ENCODE results near the gene AGAP1. TPM values are rescaled to one million over a fixed set of nuclear protein-coding genes. Genes with fewer than 3 reads are reported as not detected.

Gene AGAP1
- polyA plus RNA-seq, 1 experiment, result 12.4 TPM

DNA sequence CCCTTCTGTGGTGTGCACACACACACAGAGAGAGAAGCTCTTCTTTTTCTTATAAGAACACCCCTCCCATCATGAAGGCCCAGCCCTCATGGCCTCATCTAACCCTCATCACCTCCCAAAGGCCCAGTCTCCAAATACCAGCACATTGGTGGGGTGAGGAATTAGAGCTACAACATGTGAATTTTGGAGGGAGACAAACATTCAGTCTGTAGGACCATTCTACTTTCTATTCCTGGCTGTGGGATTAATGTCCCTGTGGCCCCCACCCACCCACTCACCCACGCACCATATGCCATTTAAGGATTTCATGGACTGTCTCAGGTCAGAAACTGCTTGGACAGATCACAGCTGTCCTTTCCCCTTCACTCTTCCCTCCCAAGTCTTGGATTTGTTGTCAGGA lies 484.2 kb downstream of the AGAP1 start:
- no peaks in the 10 kb centered on the region for H3K9me3 ChIP-seq (ENCODE audit: control insufficient read depth, insufficient read depth, low read length)
- no peak for DNase-seq (ENCODE audit: low read depth, low spot score)
- H3K27ac ChIP-seq (ENCODE audit: low read depth, low read length), result no peak overlapping the region
- no peak overlapping the region for H3K4me3 ChIP-seq (ENCODE audit: low read depth, low read length)
- ChIA-PET CTCF (no interaction called here), POLR2A (no interaction called here)
- H3K27me3 ChIP-seq (ENCODE audit: control insufficient read depth, insufficient read depth, low read length), result no peaks in the 10 kb centered on the region
- TF ChIP-seq, protein P1, sequence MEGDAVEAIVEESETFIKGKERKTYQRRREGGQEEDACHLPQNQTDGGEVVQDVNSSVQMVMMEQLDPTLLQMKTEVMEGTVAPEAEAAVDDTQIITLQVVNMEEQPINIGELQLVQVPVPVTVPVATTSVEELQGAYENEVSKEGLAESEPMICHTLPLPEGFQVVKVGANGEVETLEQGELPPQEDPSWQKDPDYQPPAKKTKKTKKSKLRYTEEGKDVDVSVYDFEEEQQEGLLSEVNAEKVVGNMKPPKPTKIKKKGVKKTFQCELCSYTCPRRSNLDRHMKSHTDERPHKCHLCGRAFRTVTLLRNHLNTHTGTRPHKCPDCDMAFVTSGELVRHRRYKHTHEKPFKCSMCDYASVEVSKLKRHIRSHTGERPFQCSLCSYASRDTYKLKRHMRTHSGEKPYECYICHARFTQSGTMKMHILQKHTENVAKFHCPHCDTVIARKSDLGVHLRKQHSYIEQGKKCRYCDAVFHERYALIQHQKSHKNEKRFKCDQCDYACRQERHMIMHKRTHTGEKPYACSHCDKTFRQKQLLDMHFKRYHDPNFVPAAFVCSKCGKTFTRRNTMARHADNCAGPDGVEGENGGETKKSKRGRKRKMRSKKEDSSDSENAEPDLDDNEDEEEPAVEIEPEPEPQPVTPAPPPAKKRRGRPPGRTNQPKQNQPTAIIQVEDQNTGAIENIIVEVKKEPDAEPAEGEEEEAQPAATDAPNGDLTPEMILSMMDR (IDR thresholded peaks at IDR 0.05; ENCODE audit: low read depth, low read length), result no peak

DNA sequence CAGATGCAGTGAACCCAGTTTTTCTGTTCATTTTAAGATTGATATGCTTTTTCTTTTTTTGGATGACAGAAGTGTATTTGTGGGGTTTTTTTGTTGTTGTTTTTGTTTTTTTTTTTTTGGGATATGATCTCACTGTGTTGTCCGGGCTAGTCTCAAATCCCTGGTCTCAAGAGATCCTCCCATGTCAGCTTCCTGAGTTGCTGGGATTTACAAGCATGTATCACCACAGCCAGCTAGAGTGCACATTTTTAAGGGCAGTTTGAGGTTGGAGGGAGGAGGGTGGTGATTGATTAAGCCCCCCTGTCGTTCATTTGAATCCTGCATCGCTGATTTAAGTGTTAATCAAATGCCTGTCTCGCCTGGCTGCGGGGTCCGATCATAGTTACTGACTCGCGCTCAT lies 485.2 kb downstream of the AGAP1 start:
- ChIA-PET POLR2A (no interaction called here), CTCF (no interaction called here)
- Histone ChIP-seq H3K27me3 (ENCODE audit: control insufficient read depth, insufficient read depth, low read length) (no peaks in the 10 kb centered on the region), H3K9me3 (ENCODE audit: control insufficient read depth, insufficient read depth, low read length) (no peaks in the 10 kb centered on the region), H3K4me3 (ENCODE audit: low read depth, low read length) (no peak overlapping the region), H3K27ac (ENCODE audit: low read depth, low read length) (no peak overlapping the region)
- TF ChIP-seq, protein P1 (IDR thresholded peaks at IDR 0.05; ENCODE audit: low read depth, low read length), result no peak
- DNase-seq (ENCODE audit: low read depth, low spot score), result no peak

DNA sequence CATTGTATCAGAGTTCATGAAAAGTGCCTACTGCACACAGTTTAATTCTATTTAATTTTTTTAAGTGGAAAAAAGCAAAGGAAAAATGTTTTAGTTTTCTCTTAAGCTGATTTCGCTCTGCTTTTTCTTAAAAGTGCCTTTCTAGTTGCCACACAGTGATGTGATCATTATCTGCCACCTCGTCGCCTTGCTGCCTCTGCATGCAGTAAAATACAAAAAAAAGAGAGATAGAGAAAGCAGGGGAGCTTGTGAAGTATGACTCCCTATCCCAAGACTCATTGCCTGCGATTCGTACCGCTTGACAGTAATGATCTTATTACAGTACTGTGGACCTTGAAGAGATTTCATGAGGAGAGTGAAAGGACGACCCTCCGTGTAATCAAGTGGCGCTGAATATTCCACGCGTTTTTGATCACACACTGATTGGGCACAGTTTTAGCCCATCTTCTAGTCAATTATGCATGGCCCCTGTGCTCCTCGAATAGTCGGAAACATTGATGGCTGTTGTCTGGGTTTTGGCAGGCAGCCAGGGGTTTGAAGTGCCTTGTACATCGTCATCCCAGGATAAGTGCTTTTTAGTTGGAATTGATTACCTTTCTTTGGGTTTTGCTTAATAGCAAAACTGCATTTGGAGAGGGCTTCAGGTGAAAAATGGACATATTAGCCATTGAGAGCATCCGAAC lies 486.1 kb downstream of the AGAP1 start:
- Histone ChIP-seq H3K27ac (ENCODE audit: low read depth, low read length) (no peak overlapping the region), H3K9me3 (ENCODE audit: control insufficient read depth, insufficient read depth, low read length) (no peaks in the 10 kb centered on the region), H3K4me3 (ENCODE audit: low read depth, low read length) (no peak overlapping the region), H3K27me3 (ENCODE audit: control insufficient read depth, insufficient read depth, low read length) (no peaks in the 10 kb centered on the region)
- TF ChIP-seq, protein P1 (IDR thresholded peaks at IDR 0.05; ENCODE audit: low read depth, low read length), result no peak
- ChIA-PET POLR2A (no interaction called here), CTCF (no interaction called here)
- no peak for DNase-seq (ENCODE audit: low read depth, low spot score)

DNA sequence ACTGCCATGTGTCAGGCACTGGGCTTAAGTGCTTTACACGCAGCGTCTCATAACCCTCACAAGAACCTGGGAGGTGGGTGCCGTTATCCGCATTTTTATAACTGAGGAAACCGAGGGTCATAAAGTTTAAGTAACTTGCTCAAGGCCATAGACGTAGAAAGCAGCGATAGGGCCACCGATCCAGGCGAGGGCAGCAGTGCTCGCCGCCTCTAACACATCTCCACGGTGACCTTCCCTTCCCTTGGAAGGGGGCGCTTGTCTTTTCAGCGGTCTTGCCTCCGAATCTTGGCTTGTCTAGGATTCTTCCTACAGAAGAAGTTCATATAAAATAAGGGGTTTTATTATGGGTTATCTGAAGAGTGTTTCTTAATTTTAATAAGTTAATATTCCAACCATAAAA lies 487.8 kb downstream of the AGAP1 start:
- Histone ChIP-seq H3K9me3 (ENCODE audit: control insufficient read depth, insufficient read depth, low read length) (no peaks in the 10 kb centered on the region), H3K27me3 (ENCODE audit: control insufficient read depth, insufficient read depth, low read length) (no peaks in the 10 kb centered on the region), H3K27ac (ENCODE audit: low read depth, low read length) (no peak overlapping the region), H3K4me3 (ENCODE audit: low read depth, low read length) (no peak overlapping the region)
- DNase-seq (ENCODE audit: low read depth, low spot score), result no peak
- CTCF ChIA-PET, result no interaction called here
- POLR2A ChIA-PET, result no interaction called here
- TF ChIP-seq, protein P1 (IDR thresholded peaks at IDR 0.05; ENCODE audit: low read depth, low read length), result no peak

DNA sequence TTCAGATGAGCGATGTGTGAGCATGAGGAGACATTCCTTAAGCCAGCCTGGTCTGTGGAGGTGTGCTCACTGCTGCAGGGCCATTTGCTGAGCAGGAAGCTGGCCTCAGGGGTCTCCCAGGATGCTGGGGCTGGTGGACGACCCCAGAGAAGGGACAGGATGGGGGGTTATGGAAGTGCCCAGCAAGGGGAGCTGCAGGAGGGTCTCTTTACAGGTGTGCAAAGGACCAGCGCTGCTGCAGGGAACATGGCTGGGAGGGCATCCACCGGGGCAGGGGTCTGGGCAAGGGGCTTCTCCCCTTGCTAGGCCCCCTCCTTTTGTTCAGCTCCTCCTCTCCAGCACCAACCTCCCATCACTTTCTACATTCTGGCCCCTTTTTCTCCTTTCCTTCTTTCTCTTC lies 489.2 kb downstream of the AGAP1 start:
- no peak overlapping the region for H3K4me3 ChIP-seq (ENCODE audit: low read depth, low read length)
- no peaks in the 10 kb centered on the region for H3K9me3 ChIP-seq (ENCODE audit: control insufficient read depth, insufficient read depth, low read length)
- H3K27me3 ChIP-seq (ENCODE audit: control insufficient read depth, insufficient read depth, low read length), result no peaks in the 10 kb centered on the region
- ChIA-PET CTCF (interaction anchor here (1.1 kb wide), 1 partner anchor 203 kb away, joined by 3 read pairs; no protein-coding TSS in a partner anchor), POLR2A (no interaction called here)
- TF ChIP-seq, protein P1 (IDR thresholded peaks at IDR 0.05; ENCODE audit: low read depth, low read length), result no peak
- DNase-seq (ENCODE audit: low read depth, low spot score), result no peak
- H3K27ac ChIP-seq (ENCODE audit: low read depth, low read length), result no peak overlapping the region

All from AG04450 (cell line).